PC-3 (cell line): Measurements from ENCODE around the gene SPPL2B.

Source experiments
- EZH2 ChIP-seq: fragments of 300-600 bp; sonication (generic); IDR thresholded peaks from one replicate; pipeline ENCODE4 v1.6.1; 2017; ENCODE audit warnings: antibody characterized with exemption, mild to moderate bottlenecking, low read length; ENCODE audit not compliant: unreplicated experiment
- EZH2phosphoT487 ChIP-seq: fragments of 300-600 bp; sonication (generic); IDR thresholded peaks from 2 replicates; pipeline ENCODE4 v1.6.1; 2018; ENCODE audit warnings: mild to moderate bottlenecking, antibody characterized with exemption, low read length, borderline replicate concordance

DNA sequence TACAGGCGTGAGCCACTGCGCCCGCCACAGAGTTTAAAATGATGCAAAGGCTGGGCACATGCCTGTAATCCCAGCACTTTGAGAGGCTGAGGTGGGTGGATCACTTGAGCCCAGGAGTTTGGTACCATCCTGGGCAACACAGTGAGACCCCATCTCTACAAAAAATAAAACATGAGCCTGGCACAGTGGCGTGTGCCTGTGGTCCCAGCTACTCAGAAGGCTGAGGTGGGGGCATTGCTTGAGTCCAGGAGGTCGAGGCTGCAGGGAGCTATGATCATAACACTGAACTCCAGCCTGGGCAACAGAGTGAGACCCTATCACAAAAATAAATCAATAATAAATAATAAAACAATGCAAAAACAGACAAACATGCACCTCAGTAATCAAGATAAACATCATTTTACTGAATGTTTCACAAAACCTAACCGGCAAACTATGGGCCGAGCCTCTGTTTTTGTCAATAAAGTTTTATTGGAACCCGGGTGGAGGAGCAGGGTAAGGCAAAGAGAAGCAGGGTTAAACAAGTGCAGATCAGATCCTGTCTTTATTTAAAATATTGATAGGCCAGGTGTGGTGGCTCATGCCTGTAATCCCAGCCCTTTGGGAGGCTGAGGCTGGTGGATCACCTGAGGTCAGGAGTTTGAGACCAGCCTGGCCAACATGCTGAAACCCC, 44.5 kb upstream of the SPPL2B start:
- TF ChIP-seq EZH2 = no peak
- TF ChIP-seq EZH2phosphoT487 = no peak
